GM23338 (cell line): ENCODE results near the gene MUC13. TPM values are rescaled to one million over a fixed set of nuclear protein-coding genes. Genes with fewer than 3 reads are reported as not detected.

Experiments
- ATAC-seq: fragments of 200-7000 bp; cut with Tn5 transposase; 3 replicates; pipeline ENCODE4 v1.9.1; 2020
- DNase-seq: peaks from one replicate; pipeline ENCODE4 v3.0.0-alpha.2; 2015; ENCODE audit warnings: low spot score
- H2AFZ ChIP-seq: fragments of 200-600 bp; sonication (generic); 2 replicates; pipeline ENCODE4 v1.8.0; 2016; ENCODE audit warnings: antibody characterized with exemption, mild to moderate bottlenecking, moderate library complexity
- H3F3A ChIP-seq: fragments of 200-600 bp; sonication (generic); replicated peaks from 2 replicates; pipeline ENCODE4 v1.8.0; 2017; ENCODE audit warnings: antibody characterized with exemption, mixed run types, low read depth
- H3K27ac ChIP-seq: fragments of 200-600 bp; sonication (generic); 2 replicates; pipeline ENCODE4 v1.6.1; 2016; ENCODE audit warnings: low read depth
- H3K27me3 ChIP-seq: fragments of 200-600 bp; sonication (generic); 2 replicates; pipeline ENCODE4 v1.8.0; 2016; ENCODE audit warnings: mild to moderate bottlenecking, mixed run types, moderate library complexity; ENCODE audit not compliant: insufficient read depth
- H3K36me3 ChIP-seq: fragments of 200-600 bp; sonication (generic); 2 replicates; pipeline ENCODE4 v1.8.0; 2016; ENCODE audit warnings: mild to moderate bottlenecking; ENCODE audit not compliant: insufficient read depth
- H3K4me1 ChIP-seq: fragments of 200-600 bp; sonication (generic); 2 replicates; pipeline ENCODE4 v1.8.0; 2016; ENCODE audit warnings: mild to moderate bottlenecking, moderate library complexity; ENCODE audit not compliant: insufficient read depth
- H3K4me2 ChIP-seq: fragments of 200-600 bp; sonication (generic); 2 replicates; pipeline ENCODE4 v1.7.1; 2017; ENCODE audit warnings: mixed run types
- H3K4me3 ChIP-seq: fragments of 200-600 bp; sonication (generic); 2 replicates; pipeline ENCODE4 v1.6.1; 2016; ENCODE audit warnings: mixed run types
- H3K79me2 ChIP-seq: fragments of 200-600 bp; sonication (generic); replicated peaks from 2 replicates; pipeline ENCODE4 v1.8.0; 2017; ENCODE audit warnings: mild to moderate bottlenecking; ENCODE audit not compliant: insufficient read depth
- H3K9me2 ChIP-seq: fragments of 200-600 bp; sonication (generic); 2 replicates; pipeline ENCODE4 v1.8.0; 2017; ENCODE audit not compliant: insufficient read depth
- H4K20me1 ChIP-seq: fragments of 200-600 bp; sonication (generic); replicated peaks from 2 replicates; pipeline ENCODE4 v1.8.0; 2017; ENCODE audit warnings: mild to moderate bottlenecking; ENCODE audit not compliant: insufficient read depth
- H3K27ac Mint-ChIP-seq: 2 replicates; pipeline ENCODE4 v1.8.0; 2020; ENCODE audit warnings: inconsistent platforms, mild to moderate bottlenecking, moderate library complexity, mixed read lengths
- H3K27me3 Mint-ChIP-seq: 3 replicates; pipeline ENCODE4 v1.8.0; 2022; ENCODE audit warnings: low read depth, mild to moderate bottlenecking, moderate library complexity, mixed read lengths, inconsistent platforms; ENCODE audit not compliant: insufficient read depth, poor library complexity
- H3K36me3 Mint-ChIP-seq: 3 replicates; pipeline ENCODE4 v1.8.0; 2021; ENCODE audit warnings: low read depth, mild to moderate bottlenecking, inconsistent platforms, moderate library complexity, mixed read lengths
- H3K4me1 Mint-ChIP-seq: 3 replicates; pipeline ENCODE4 v1.8.0; 2020; ENCODE audit warnings: mild to moderate bottlenecking, inconsistent platforms, mixed read lengths
- H3K4me3 Mint-ChIP-seq: 3 replicates; pipeline ENCODE4 v1.8.0; 2021; ENCODE audit warnings: moderate library complexity, mild to moderate bottlenecking, inconsistent platforms, mixed read lengths
- H3K9me3 Mint-ChIP-seq: 3 replicates; pipeline ENCODE4 v1.8.0; 2020; ENCODE audit warnings: moderate library complexity, mild to moderate bottlenecking, inconsistent platforms, mixed read lengths
- CREB1 ChIP-seq: fragments of 250-450 bp; sonication (Bioruptor Pico); IDR thresholded peaks from 2 replicates; pipeline ENCODE4 v1.5.0; 2020; ENCODE audit warnings: low read depth, mild to moderate bottlenecking, moderate library complexity
- EZH2 ChIP-seq: fragments of 200-600 bp; sonication (generic); IDR thresholded peaks from one replicate; pipeline ENCODE4 v1.8.0; 2017; ENCODE audit warnings: antibody characterized with exemption, mild to moderate bottlenecking, low read depth; ENCODE audit not compliant: unreplicated experiment
- EZH2phosphoT487 ChIP-seq: fragments of 200-600 bp; sonication (generic); IDR thresholded peaks from one replicate; pipeline ENCODE4 v1.8.1; 2018; ENCODE audit warnings: antibody characterized with exemption; ENCODE audit not compliant: unreplicated experiment
- JUNB ChIP-seq: IDR thresholded peaks from one replicate; pipeline ENCODE4 v1.6.1; 2016; ENCODE audit warnings: antibody characterized with exemption; ENCODE audit not compliant: unreplicated experiment
- NANOG ChIP-seq: IDR thresholded peaks from 2 replicates; pipeline ENCODE4 v1.6.1; 2016; ENCODE audit warnings: antibody characterized with exemption, borderline replicate concordance
- POLR2AphosphoS5 ChIP-seq: IDR thresholded peaks from 2 replicates; pipeline ENCODE4 v1.6.1; 2016; ENCODE audit warnings: antibody characterized with exemption, low read depth
- STAT1 ChIP-seq: IDR thresholded peaks from one replicate; pipeline ENCODE4 v1.6.1; 2016; ENCODE audit warnings: antibody characterized with exemption; ENCODE audit not compliant: unreplicated experiment
- ZNF114 ChIP-seq: fragments of 250-450 bp; sonication (Bioruptor Pico); IDR thresholded peaks from 2 replicates; pipeline ENCODE4 v1.5.0; 2020; ENCODE audit warnings: mild to moderate bottlenecking, moderate library complexity
- ZNF331 ChIP-seq: fragments of 250-450 bp; sonication (Bioruptor Pico); IDR thresholded peaks from 2 replicates; pipeline ENCODE4 v1.5.0; 2020; ENCODE audit warnings: low read depth, mild to moderate bottlenecking, moderate library complexity
- polyA plus RNA-seq: library from polyadenylated mRNA; unstranded; fragments of >200 nt; fragmentation: Nextera tagmentation; extraction: Ambion mirVana; gene quantifications from 2 replicates; pipeline ENCODE4 v1.2.1, GENCODE V29; 2016
- total RNA-seq: library from RNA; depleted of rRNA; stranded (reverse); fragments of >200 nt; shearing (Covaris generic); gene quantifications from 2 replicates; pipeline ENCODE4 v1.2.3, GENCODE V29; 2014
- TF ChIP-seq, protein P1 (sequence below): IDR thresholded peaks from 2 replicates; pipeline ENCODE4 v1.6.1; 2016; ENCODE audit warnings: antibody characterized with exemption
- TF ChIP-seq, protein P2 (sequence below), 2 experiments: fragments of 200-600 bp in 1 of 2; sonication (generic) in 1 of 2; conservative IDR thresholded peaks; 2 replicates each; pipeline versions ENCODE4 v1.5.1 to v1.6.1; 2016 to 2017; ENCODE audit warnings: antibody characterized with exemption in 2 of 2, low read depth in 2 of 2, mild to moderate bottlenecking in 2 of 2, moderate library complexity in 1 of 2
- TF ChIP-seq, protein P3 (sequence below): IDR thresholded peaks from one replicate; pipeline ENCODE4 v1.6.1; 2018; ENCODE audit warnings: antibody characterized with exemption; ENCODE audit not compliant: unreplicated experiment
- TF ChIP-seq, protein P4 (sequence below): fragments of 250-450 bp; sonication (Bioruptor Pico); IDR thresholded peaks from 2 replicates; pipeline ENCODE4 v1.5.0; 2020; ENCODE audit warnings: mild to moderate bottlenecking, moderate library complexity

The MUC13 gene
- total and polyA plus RNA-seq, 2 experiments from 2014 or later: not detected

DNA sequence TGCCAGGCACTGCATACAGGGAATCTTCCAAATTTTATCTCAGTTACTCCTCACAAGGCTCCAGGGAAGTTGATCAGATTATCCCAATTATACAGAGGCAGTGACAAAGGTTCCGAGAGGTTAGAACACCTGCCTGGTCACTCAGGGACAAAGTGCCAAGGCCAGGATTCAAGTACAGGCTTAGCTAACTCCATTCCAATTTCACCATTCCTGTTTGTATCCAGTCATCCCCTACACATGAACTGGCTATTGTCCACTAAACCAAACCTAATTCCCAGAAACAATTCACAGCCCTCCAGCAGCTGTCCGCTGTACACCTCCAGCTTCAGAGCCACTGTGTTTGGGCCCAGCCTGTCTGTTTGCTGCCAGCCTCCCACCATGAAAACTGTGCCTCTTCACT is 16.0 kb downstream of the MUC13 start:
- no peaks in the 10 kb centered on the region for H3F3A ChIP-seq
- peaks cover 3% of the 10 kb centered on the region; the same call in 1 of the 3 replicates for H3K4me1 Mint-ChIP-seq
- no peak overlapping the region for H3K4me3 ChIP-seq
- no peak for TF ChIP-seq EZH2phosphoT487
- TF ChIP-seq NANOG: no peak
- TF ChIP-seq, protein P1, sequence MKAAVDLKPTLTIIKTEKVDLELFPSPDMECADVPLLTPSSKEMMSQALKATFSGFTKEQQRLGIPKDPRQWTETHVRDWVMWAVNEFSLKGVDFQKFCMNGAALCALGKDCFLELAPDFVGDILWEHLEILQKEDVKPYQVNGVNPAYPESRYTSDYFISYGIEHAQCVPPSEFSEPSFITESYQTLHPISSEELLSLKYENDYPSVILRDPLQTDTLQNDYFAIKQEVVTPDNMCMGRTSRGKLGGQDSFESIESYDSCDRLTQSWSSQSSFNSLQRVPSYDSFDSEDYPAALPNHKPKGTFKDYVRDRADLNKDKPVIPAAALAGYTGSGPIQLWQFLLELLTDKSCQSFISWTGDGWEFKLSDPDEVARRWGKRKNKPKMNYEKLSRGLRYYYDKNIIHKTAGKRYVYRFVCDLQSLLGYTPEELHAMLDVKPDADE: no peak
- TF ChIP-seq, protein P2, sequence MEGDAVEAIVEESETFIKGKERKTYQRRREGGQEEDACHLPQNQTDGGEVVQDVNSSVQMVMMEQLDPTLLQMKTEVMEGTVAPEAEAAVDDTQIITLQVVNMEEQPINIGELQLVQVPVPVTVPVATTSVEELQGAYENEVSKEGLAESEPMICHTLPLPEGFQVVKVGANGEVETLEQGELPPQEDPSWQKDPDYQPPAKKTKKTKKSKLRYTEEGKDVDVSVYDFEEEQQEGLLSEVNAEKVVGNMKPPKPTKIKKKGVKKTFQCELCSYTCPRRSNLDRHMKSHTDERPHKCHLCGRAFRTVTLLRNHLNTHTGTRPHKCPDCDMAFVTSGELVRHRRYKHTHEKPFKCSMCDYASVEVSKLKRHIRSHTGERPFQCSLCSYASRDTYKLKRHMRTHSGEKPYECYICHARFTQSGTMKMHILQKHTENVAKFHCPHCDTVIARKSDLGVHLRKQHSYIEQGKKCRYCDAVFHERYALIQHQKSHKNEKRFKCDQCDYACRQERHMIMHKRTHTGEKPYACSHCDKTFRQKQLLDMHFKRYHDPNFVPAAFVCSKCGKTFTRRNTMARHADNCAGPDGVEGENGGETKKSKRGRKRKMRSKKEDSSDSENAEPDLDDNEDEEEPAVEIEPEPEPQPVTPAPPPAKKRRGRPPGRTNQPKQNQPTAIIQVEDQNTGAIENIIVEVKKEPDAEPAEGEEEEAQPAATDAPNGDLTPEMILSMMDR (conservative IDR thresholded peaks at IDR 0.05; ENCODE audit: low read depth in 2 of 2): no peak
- TF ChIP-seq JUNB: no peak
- TF ChIP-seq EZH2: no peak
- TF ChIP-seq POLR2AphosphoS5: no peak
- TF ChIP-seq CREB1 (CRISPR knock-in tag): no peak
- TF ChIP-seq, protein P3, sequence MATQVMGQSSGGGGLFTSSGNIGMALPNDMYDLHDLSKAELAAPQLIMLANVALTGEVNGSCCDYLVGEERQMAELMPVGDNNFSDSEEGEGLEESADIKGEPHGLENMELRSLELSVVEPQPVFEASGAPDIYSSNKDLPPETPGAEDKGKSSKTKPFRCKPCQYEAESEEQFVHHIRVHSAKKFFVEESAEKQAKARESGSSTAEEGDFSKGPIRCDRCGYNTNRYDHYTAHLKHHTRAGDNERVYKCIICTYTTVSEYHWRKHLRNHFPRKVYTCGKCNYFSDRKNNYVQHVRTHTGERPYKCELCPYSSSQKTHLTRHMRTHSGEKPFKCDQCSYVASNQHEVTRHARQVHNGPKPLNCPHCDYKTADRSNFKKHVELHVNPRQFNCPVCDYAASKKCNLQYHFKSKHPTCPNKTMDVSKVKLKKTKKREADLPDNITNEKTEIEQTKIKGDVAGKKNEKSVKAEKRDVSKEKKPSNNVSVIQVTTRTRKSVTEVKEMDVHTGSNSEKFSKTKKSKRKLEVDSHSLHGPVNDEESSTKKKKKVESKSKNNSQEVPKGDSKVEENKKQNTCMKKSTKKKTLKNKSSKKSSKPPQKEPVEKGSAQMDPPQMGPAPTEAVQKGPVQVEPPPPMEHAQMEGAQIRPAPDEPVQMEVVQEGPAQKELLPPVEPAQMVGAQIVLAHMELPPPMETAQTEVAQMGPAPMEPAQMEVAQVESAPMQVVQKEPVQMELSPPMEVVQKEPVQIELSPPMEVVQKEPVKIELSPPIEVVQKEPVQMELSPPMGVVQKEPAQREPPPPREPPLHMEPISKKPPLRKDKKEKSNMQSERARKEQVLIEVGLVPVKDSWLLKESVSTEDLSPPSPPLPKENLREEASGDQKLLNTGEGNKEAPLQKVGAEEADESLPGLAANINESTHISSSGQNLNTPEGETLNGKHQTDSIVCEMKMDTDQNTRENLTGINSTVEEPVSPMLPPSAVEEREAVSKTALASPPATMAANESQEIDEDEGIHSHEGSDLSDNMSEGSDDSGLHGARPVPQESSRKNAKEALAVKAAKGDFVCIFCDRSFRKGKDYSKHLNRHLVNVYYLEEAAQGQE: no peak
- TF ChIP-seq, protein P4, sequence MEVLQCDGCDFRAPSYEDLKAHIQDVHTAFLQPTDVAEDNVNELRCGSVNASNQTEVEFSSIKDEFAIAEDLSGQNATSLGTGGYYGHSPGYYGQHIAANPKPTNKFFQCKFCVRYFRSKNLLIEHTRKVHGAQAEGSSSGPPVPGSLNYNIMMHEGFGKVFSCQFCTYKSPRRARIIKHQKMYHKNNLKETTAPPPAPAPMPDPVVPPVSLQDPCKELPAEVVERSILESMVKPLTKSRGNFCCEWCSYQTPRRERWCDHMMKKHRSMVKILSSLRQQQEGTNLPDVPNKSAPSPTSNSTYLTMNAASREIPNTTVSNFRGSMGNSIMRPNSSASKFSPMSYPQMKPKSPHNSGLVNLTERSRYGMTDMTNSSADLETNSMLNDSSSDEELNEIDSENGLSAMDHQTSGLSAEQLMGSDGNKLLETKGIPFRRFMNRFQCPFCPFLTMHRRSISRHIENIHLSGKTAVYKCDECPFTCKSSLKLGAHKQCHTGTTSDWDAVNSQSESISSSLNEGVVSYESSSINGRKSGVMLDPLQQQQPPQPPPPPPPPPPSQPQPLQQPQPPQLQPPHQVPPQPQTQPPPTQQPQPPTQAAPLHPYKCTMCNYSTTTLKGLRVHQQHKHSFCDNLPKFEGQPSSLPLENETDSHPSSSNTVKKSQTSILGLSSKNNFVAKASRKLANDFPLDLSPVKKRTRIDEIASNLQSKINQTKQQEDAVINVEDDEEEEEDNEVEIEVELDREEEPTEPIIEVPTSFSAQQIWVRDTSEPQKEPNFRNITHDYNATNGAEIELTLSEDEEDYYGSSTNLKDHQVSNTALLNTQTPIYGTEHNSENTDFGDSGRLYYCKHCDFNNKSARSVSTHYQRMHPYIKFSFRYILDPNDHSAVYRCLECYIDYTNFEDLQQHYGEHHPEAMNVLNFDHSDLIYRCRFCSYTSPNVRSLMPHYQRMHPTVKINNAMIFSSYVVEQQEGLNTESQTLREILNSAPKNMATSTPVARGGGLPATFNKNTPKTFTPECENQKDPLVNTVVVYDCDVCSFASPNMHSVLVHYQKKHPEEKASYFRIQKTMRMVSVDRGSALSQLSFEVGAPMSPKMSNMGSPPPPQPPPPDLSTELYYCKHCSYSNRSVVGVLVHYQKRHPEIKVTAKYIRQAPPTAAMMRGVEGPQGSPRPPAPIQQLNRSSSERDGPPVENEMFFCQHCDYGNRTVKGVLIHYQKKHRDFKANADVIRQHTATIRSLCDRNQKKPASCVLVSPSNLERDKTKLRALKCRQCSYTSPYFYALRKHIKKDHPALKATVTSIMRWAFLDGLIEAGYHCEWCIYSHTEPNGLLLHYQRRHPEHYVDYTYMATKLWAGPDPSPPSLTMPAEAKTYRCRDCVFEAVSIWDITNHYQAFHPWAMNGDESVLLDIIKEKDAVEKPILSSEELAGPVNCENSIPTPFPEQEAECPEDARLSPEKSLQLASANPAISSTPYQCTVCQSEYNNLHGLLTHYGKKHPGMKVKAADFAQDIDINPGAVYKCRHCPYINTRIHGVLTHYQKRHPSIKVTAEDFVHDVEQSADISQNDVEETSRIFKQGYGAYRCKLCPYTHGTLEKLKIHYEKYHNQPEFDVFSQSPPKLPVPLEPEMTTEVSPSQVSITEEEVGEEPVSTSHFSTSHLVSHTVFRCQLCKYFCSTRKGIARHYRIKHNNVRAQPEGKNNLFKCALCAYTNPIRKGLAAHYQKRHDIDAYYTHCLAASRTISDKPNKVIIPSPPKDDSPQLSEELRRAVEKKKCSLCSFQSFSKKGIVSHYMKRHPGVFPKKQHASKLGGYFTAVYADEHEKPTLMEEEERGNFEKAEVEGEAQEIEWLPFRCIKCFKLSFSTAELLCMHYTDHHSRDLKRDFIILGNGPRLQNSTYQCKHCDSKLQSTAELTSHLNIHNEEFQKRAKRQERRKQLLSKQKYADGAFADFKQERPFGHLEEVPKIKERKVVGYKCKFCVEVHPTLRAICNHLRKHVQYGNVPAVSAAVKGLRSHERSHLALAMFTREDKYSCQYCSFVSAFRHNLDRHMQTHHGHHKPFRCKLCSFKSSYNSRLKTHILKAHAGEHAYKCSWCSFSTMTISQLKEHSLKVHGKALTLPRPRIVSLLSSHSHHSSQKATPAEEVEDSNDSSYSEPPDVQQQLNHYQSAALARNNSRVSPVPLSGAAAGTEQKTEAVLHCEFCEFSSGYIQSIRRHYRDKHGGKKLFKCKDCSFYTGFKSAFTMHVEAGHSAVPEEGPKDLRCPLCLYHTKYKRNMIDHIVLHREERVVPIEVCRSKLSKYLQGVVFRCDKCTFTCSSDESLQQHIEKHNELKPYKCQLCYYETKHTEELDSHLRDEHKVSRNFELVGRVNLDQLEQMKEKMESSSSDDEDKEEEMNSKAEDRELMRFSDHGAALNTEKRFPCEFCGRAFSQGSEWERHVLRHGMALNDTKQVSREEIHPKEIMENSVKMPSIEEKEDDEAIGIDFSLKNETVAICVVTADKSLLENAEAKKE (CRISPR knock-in tag): no peak
- TF ChIP-seq ZNF114 (CRISPR knock-in tag): no peak
- no peak for TF ChIP-seq STAT1
- TF ChIP-seq ZNF331 (CRISPR knock-in tag): no peak
- H4K20me1 ChIP-seq: no peaks in the 10 kb centered on the region
- H3K27me3 ChIP-seq: no peaks in the 10 kb centered on the region
- H3K9me2 ChIP-seq: no peaks in the 10 kb centered on the region
- no peak overlapping the region for H3K27ac ChIP-seq
- no peaks in the 10 kb centered on the region for H3K36me3 Mint-ChIP-seq
- H3K36me3 ChIP-seq: no peaks in the 10 kb centered on the region
- H3K4me2 ChIP-seq: no peak overlapping the region
- H3K4me3 Mint-ChIP-seq: no peak overlapping the region
- H3K9me3 Mint-ChIP-seq: no peaks in the 10 kb centered on the region
- H3K27ac Mint-ChIP-seq: no peak overlapping the region
- no peaks in the 10 kb centered on the region for H3K79me2 ChIP-seq
- no peaks in the 10 kb centered on the region for H3K4me1 ChIP-seq
- DNase-seq: no peak
- H3K27me3 Mint-ChIP-seq: peaks cover 3% of the 10 kb centered on the region
- ATAC-seq: no peak
- H2AFZ ChIP-seq: no peak overlapping the region; the same call in 1 of the 2 replicates
